HEK293T (cell line): ENCODE results near the gene MAPK1IP1L.

Experiments used
- BHLHE40 ChIP-seq: fragments of 450-650 bp; IDR thresholded peaks from 2 replicates; pipeline ENCODE4 v1.6.1; 2016; ENCODE audit warnings: mild to moderate bottlenecking, moderate library complexity, borderline replicate concordance
- ELF4 ChIP-seq: fragments of 450-650 bp; IDR thresholded peaks from 2 replicates; pipeline ENCODE4 v1.6.1; 2017; ENCODE audit warnings: antibody characterized with exemption
- FOXA1 ChIP-seq: fragments of 450-650 bp; IDR thresholded peaks from 2 replicates; pipeline ENCODE4 v1.6.1; 2016; ENCODE audit warnings: mild to moderate bottlenecking
- FOXM1 ChIP-seq: fragments of 450-650 bp; IDR thresholded peaks from 2 replicates; pipeline ENCODE4 v1.6.1; 2017; ENCODE audit warnings: mild to moderate bottlenecking, borderline replicate concordance
- HDGF ChIP-seq: fragments of 450-650 bp; IDR thresholded peaks from 2 replicates; pipeline ENCODE4 v1.6.1; 2017; ENCODE audit warnings: antibody characterized with exemption, borderline replicate concordance
- L3MBTL2 ChIP-seq: fragments of 450-650 bp; conservative IDR thresholded peaks from 2 replicates; pipeline ENCODE4 v1.6.1; 2016; ENCODE audit warnings: mild to moderate bottlenecking
- LEF1 ChIP-seq: fragments of 450-650 bp; IDR thresholded peaks from 2 replicates; pipeline ENCODE4 v1.6.1; 2017; ENCODE audit warnings: mild to moderate bottlenecking, borderline replicate concordance
- SP1 ChIP-seq: fragments of 450-650 bp; IDR thresholded peaks from 2 replicates; pipeline ENCODE4 v1.6.1; 2017
- SUZ12 ChIP-seq: fragments of 450-650 bp; IDR thresholded peaks from 2 replicates; pipeline ENCODE4 v1.6.1; 2016; ENCODE audit warnings: mild to moderate bottlenecking
- TARDBP ChIP-seq: fragments of 450-650 bp; IDR thresholded peaks from 2 replicates; pipeline ENCODE4 v1.6.1; 2016
- ZNF384 ChIP-seq: fragments of 450-650 bp; IDR thresholded peaks from 2 replicates; pipeline ENCODE4 v1.6.1; 2016

DNA sequence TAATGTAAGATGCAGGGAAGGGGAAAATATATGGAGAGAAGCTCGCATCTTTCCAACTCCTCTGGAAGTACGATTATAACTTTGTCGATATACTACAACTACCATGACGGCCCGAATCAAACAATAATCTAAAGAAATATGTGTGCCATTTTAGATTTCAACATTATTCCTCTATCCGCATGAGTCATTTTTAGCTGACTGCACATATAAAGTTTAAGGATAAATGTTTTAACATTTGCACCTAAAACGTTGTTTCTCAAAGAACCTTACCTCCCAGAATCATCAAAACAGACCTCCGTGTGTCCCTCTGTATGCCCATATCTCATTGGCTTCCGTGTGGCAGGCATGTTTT lies 25.0 kb upstream of the MAPK1IP1L start:
- TF ChIP-seq FOXA1, result no peak
- no peak for TF ChIP-seq FOXM1
- no peak for TF ChIP-seq SUZ12
- TF ChIP-seq ELF4, result no peak
- no peak for TF ChIP-seq TARDBP
- TF ChIP-seq ZNF384, result no peak
- TF ChIP-seq SP1, result no peak
- TF ChIP-seq LEF1, result no peak
- TF ChIP-seq BHLHE40, result no peak
- no peak for TF ChIP-seq L3MBTL2
- no peak for TF ChIP-seq HDGF
